Activated naive CD8-positive, alpha-beta T cell treated with anti-CD3 and anti-CD28 coated beads, Interleukin-2, amount 50 U/mL, for 16 hours (primary cell): ENCODE data around the gene THAP9.
"Not testable (repeated sequence)": the region's sequence is repeated elsewhere in the genome, so short reads cannot be mapped to it uniquely, and the experiment has no call there.

Experiments
- DNase-seq: peaks from one replicate; pipeline ENCODE4 v3.0.0-alpha.2; 2020; ENCODE audit warnings: low read depth, low spot score

The THAP9 gene

DNA sequence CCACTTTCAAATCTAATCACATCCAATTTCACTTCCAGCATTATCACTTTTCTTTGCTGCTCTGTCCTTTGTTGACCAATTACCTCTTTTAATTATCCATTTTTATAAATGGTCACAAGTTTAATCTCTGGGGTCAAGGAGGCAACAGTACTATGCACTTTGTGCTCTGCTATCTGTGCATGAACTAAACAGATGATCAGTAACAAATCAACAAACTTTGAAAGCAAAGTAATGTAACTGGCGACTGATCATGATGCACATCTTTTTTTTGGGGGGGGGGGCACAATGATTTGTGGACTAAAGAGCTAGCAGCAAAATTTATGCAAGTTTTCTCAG, 8.1 kb upstream of the THAP9 start:
- no peak for DNase-seq

DNA sequence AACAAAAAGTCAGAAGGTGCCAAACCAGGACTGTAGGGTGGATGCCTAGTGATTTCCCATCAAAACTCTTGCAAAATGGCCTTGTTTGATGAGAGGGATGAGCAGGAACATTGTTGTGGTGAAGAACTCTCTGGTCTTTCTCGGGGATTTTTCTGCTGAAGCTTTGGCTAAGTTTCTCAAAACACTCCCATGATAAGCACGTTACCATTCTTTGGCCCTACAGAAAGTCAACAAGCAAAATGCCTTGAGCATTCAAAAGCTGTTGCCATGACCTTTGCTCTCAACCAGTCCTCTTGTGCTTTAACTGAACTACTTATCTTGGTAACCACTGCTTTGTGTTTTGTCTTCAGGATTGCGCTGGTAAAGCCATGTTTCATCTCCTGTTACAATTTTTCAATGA, 6.6 kb upstream of the THAP9 start:
- DNase-seq: no peak

DNA sequence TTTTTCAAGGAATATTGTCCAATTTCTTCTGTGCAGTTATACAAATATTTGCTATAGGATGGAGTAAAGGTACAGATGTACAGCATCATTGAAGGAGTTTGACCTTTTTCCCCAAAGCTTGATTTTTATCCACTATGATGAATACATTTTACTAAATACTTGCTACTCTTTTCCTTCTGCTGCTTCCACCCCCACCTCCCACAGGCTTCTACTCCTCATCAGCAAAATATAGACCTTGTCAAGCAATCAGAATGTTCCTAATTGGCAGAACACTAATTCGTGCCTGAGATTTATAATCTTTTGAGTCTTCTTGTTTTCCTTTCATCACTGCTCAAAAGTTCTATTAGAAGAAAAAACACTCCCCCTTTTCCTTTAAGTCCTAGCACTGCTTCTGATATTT, 3.8 kb upstream of the THAP9 start:
- no peak for DNase-seq

DNA sequence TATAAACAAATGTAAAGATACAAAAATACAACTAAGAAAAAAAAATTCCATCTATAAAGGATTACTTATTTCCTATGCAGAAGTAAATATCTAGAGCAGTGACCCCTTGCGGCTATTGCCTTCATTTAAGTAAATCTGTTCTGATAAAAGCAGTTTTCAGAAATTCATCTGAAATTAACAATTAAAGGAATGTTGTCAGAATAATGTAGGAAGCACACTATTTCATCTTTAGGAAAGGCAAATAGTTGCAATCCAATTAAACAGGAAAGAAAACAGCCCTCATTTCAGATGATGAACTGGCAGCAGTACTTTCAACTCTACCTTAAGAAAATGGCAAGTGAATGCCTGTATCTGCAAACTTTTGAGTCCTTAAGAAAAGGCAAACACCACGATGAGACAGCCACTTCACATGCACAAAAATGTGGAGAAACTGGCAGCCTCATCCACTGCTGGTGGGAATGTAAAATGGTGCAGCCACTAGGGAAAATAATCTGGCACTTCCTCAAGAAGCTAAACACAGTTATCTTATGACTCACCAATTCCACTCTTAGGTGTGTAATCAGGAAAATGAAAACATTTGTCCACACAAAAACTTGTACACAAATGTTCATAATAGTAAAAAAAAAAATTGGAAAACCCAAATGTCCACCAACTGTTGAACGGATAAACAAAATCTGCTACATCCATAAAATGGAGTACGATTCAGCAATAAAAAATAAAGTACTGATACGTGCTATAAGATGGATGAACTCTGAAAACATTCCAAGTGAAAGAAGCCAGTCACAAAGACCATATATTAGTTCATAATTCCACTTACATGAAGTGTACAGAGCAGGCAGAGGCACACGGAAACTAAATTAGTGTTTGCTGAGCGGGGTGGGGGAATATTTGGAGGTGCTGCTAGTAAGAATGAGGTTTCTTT, 2.0 kb upstream of the THAP9 start:
- no peak for DNase-seq

DNA sequence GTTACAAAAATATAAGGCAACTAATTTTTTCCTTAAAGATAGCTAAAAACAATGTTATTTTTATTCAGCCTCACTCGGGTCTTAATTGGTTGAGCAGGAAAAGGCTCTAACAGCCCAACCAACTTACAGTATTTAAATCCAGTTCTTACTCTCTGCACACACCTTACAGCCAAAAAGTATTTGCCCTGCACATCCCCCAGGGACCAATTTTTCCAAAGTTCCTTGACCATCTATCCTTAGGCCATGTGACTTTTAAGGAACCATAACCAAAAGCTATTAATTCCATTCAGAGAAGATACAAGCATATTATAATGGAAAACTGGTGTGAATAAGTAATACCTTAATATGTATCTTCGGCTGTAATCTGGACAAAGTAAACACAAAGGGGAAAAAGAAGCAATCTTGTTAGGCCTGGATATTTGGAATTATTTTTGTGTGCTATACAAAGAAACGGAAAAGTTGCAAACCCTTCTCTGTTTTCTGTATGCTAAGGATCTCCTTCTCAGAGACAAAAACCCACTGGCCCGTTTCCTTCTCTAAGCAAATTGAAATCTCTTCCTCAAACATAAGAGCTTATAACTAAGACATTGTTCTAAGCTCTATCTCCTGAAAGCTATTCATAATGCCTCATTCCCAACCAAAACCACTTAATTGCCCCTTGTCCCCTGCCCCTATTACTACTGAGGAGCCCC, 1.0 kb upstream of the THAP9 start:
- DNase-seq: no peak

DNA sequence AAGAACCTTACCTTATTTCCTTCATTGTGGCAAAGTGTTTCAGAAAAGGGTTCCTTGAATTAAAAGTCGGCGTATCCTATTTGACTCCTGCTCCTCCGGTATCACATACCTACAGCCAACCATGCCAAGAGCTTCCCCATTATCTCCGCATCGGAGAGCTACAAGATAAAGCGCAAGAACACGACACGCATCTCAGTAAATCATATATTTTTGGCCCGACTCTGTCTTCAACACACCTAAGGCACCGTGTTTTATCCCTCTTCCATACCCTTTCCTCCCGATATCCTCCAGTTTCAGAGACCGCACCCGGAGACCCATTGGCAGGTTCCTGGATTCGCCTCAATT, 497 bp upstream of the THAP9 start:
- no peak for DNase-seq

DNA sequence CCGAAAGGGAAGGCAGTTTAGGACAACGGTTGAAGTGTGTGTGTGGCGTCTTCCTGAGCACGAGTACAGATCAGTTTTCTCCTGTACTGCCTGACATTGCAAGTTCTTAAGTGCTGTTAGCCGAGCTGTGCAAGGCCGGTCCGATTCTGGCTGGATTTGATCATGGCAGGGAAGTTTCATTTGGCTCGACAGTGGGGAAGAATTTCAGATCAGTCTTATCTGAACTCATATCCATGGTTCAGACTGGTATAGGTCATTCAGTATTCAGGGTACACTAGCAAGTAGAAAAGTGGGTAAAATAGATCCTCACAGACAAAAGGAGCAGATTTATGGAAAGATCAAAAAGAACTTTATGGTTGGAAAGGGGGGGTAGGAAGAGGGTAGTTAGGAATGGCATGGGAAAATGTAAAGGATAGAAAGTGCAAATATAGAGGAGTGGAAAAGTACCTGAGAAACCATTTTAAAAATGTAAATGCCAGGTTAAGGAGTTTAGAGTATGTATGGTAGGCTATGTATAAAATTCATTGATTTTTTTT, 716 bp downstream of the THAP9 start:
- no peak for DNase-seq

DNA sequence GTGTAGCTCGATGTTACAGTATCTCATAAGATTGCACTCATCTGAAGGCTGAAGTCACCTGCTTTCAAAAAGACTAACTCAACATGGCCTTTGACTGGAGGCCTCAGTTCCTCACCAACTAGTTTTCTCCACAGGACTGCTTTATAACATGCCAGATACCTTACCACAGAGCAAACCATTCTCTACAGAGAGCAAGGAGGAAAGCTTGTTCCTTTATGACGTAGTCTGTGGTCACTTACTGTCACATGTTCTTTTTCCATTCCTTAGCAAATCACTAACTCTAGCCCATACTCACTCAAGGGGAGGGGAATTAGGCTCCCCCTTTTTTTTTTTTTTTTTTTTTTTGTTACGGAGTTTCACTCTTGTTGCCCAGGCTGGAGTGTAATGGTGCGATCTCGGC, 3.2 kb downstream of the THAP9 start:
- DNase-seq: no peak

DNA sequence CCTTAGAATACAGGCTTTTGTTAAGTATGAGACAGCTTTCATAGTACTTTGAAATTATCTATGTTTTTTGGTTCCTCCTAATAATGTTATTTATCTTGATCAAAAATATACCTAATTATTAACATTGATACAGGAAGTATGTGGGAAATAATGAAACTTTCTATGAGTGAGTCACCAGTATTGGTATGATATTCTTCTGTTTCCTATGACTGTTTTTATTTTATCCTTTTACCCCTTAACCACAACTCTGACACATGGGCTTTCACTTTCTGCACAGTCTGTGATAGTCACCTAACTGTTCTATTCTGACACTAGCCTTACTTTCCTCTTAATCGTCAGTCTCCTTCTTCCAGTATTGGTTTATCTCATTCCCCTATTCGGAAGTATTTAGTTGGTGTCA, 4.7 kb downstream of the THAP9 start:
- no peak for DNase-seq

DNA sequence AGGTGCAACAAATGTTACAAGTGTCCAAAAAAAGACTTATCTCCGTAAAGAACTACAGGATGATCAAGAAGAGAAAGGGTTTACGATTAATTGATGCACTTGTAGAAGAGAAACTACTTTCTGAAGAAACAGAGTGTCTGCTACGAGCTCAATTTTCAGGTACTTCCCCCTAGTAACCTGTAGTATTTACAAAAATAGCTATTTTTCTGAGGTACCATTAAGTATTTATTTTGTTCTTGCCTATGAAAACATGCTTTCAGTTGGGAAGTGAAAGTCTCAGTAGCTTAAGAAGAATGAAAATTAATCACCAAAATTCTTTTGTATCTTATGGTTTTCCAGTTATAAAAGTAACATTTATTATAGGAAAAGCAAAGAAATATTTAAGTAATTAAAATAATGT, 5.9 kb downstream of the THAP9 start:
- no peak for DNase-seq

DNA sequence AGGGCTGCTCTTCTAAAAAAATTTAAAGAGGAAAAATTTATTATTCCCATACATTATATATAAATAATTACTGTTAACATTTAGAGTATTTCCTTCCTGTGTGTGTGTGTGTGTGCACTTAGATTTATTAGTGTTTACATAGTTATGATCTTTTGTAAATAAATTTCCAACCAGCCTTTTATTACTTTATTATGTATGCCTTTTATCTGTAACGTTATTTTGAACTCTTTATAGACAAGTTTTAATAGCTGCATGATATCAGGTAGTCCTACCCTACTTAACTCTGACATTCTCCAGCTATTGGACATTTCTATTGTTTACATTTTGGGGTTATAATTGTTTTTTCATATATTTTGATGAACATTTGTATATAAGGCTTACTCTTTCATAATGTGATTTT, 8.8 kb downstream of the THAP9 start:
- DNase-seq: no peak

DNA sequence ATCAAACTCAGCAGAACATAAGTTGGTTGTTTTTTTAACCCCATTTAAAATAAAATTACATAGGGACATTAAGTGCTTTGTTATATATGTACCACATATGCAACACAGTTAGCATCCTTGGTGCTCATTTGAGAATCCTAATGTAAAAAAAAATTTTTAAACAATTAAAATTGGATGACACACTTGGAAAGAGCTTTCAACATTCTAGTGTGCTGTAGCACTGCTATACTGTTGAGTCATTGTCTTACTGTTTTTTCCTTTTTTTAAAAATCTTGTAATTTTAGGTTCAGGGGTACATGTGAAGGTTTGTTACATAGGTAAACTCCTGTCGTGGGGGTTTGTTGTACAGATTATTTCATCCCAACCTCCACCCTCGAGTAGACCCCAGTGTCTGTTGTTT, 12.8 kb downstream of the THAP9 start:
- no peak for DNase-seq

DNA sequence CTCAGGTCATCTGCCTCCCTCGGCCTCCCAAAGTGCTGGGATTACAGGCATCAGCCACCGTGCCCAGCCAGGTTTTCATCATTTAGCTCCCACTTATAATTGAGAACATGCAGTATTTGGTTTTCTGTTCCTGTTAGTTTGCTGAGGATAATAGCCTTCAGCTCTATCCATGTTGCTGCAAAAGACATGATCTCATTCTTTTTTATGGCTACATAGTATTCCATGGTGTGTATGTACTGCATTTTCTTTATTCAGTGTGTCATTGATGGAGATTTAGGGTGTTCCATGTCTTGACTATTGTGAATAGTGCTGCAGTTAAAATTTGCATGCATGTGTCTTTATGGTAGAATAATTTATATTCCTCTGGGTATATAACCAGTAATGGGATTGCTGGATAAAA, 13.4 kb downstream of the THAP9 start:
- DNase-seq: not testable (repeated sequence)

DNA sequence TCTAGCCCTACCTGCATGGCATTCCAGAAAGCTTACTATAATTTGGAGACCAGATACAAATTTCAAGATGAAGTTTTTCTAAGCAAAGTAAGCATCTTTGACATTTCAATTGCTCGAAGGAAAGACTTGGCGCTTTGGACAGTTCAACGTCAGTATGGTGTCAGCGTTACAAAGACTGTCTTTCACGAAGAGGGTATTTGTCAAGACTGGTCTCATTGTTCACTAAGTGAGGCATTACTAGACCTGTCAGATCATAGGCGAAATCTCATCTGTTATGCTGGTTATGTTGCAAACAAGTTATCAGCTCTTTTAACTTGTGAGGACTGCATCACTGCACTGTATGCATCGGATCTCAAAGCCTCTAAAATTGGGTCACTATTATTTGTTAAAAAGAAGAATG, 17.6 kb downstream of the THAP9 start:
- DNase-seq: no peak

DNA sequence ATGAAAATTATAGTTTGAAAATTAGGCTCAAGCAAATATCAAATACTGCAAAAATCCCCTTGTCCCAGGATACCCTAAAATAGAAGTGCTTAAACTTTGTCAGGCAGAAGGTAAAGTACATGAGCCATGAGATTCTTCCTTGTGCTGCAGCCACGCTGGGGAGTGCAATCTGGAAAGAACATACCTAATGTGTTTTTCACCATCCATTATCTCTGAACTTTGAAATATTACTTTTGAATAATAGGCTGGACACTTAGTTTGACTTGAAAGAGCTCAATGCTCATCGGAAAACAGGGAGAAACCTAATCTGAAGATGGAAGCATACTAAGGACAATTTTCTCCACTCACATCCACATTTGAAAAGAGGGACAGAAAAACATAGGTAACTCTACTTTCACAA, 18.9 kb downstream of the THAP9 start:
- no peak for DNase-seq

DNA sequence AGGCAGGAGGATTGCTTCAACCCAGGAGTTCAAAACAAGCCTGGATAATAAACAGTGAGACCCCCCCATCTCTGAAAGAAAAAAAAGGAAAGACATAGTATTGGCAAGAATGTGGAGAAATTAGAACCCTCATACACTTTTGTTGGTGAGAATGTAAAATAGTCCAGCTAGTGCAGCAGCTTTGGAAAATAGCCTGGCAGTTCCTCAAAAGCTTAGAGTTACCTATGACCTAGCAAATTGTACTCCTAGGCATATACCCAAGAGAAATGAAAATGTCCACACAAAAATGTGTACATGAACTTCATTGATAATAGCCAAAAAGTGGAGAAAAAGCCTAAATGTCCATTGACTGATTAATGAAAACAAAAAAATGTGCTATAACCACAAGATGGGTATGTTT, 21.3 kb downstream of the THAP9 start:
- DNase-seq: no peak

DNA sequence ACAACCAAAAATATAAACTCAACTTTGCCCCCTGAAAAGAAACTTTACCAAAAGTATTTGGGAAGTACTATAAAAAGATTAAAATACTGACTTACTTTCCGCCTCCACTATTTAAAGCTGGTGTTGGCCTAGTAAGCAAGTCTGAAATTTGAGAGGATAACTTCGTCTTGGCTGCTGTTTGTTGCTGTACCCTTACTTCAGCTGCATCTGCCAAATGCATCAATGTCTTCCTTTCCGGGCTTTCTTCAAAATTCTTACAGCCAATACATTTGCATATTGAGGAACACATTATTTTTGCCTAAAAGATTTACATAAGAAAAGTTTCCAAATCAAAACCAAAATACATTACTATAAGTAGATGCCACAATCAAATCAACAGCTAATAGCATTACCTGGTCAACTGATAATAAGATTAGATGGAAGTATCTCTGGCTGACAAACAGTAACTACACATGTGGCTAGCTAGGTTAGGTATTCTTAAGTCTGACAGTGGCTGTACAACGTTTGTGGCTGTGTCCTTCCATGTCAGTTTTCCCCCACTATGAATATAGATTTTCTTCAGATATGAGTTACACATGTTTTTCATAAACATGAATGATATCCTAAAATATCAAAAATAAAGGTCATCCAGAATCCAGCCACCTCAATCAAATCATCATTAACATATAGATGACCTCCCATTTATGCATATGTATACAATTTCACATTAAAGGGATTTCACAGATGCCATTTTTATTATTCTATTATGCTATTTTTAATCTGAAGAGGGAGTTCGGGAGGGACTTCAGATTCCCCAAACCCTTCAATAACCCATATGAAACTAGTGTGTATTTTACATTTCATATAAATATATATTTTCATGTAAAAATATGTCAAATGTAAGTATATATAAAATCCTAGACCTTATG, 30.6 kb downstream of the THAP9 start:
- DNase-seq: no peak

DNA sequence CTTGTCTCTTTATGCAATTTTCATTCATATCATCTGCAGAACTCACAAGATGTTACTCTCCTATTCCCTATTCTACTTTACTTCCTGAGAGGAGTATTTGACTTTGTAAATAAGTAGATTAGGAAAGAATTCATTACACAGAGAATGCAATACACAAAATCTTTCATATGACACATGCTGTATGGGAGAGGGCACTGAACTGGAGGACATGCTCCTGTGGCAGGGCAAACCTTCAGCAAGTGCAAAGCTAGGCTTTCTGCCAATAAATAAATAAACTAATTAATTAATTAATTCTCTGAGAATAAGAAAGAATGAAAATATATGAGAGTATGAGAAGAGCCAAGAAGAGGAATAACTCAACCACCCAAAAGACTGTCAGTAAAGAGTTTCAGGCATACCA, 33.9 kb downstream of the THAP9 start:
- DNase-seq: no peak

DNA sequence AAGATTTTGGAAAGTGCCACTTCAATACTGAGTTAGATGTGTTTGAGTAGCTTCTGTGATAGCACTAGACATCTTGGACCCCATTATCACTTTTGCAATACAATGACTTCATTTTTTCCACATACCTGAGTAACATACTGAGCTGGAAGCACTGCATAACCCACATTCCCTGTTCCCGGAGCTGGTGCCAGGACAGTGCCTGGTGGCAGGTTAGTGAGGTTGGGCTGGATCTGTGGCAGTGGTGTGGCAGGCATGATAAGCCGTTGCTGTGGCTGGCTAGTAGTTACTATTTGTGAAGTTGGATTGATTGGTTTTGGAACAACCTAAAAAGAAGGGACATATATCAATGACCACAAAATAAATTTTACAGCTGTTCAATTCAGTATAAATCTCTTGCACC, 38.9 kb downstream of the THAP9 start:
- no peak for DNase-seq

DNA sequence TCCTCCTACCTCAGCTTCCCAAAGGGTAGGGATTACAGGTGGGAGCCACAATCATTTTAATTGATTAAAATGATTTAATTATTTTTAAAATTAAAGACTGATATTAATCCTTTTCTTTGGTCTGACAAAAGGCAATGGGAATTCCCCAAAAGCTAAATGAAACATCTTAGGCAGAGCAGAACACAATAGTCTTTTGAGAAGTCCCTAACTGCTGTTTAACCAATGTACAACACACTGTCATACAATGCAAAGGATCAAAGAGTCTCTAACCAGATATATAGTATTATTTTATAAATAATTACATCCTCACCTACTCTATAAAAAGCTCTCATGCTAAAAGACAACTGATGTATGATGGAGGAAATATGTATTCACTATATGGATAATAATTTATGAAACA, 47.0 kb downstream of the THAP9 start:
- DNase-seq: no peak

DNA sequence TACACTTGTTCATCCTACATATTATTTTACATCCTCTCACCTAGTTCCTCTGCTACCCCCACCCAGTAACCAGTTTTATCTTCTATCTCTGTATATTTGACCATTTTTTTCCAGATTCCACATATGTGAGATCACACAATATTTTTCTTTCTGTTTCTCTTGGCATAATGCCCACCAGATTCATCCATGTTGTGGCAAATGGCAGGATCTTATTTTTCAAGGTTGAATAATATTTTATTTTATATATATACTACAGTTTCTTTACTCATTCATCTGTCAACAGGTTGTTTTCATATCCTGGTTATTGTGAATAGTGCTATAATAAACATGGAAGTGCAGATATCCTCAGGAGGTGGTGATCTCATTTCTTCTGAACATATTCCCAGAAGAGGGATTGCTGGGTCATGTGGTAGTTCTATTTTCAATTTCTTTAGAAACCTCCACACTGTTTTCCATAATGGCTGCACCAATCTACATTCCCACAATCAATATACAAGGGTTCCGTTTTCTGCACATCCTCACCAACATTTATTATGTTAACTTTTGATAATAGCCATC, 48.2 kb downstream of the THAP9 start:
- DNase-seq: no peak

DNA sequence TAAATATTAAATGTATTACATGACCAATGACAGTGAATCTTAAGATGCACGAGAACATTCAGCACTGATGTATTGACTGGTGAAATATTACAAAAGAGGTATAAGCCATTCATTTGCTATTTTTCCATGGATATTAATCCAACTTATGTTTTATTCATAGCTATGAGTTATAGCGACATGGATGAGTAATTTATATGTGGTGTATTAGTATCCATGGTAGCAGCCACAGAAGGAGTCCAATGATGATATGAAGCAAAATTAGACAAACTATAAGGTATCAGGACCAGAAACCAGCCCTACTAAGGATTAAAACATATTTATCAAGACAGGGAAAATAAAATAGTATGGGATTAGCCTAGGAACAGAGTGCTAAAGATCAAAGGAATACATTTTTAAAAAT, 50.7 kb downstream of the THAP9 start:
- DNase-seq: no peak
